GM12865 (cell line): ENCODE data around the gene PTPN2.

Experiments
- DNase-seq: peaks from one replicate; pipeline ENCODE4 v3.0.0; 2010; ENCODE audit warnings: low read depth
- H3K4me3 ChIP-seq: 2 replicates; pipeline ENCODE4 v1.5.1; 2011; ENCODE audit warnings: mild to moderate bottlenecking, low read depth, low read length, control low read depth
- TF ChIP-seq, protein P1 (sequence below): IDR thresholded peaks from 2 replicates; pipeline ENCODE4 v1.5.1; 2011; ENCODE audit warnings: low read length, control low read depth, low read depth, inconsistent platforms; ENCODE audit not compliant: insufficient read depth; ENCODE audit errors: missing control alignments

PTPN2 gene

DNA sequence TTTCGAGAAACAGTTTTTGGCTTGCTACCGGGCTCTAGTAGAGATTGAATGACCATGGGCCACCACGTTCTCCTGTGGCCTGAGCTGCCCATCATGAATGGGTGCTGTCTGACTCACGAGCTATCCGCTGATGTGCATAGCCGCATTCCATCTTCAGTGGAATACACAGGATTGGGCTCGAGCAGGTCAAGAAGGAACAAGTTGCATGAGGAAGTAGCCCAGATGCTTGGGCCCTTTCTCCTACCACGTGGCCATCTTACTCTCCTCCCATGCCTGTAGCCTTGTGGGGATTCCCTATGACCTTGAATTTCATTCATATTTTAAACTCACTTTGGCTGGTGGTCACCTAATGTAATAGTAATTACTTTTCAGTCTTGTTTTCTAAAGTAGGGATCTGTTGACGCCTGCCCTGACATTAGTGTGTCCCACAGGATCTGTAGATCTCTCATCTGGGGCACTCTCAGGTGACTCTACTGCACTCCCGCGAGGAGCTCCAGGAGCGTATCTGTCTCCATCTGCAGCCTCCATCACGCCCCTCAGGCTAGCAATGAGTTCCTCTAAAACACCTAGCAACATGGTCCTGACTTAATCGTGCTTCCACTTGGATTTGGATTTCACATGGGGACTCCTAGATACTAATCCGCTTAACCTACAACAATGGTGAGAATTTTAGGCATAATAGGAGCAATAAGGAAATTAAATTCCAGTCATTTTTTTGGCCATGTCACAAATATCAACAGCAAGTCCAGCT, 113.4 kb downstream of the PTPN2 start:
- H3K4me3 ChIP-seq: no peak overlapping the region
- DNase-seq: no peak
- TF ChIP-seq, protein P1, sequence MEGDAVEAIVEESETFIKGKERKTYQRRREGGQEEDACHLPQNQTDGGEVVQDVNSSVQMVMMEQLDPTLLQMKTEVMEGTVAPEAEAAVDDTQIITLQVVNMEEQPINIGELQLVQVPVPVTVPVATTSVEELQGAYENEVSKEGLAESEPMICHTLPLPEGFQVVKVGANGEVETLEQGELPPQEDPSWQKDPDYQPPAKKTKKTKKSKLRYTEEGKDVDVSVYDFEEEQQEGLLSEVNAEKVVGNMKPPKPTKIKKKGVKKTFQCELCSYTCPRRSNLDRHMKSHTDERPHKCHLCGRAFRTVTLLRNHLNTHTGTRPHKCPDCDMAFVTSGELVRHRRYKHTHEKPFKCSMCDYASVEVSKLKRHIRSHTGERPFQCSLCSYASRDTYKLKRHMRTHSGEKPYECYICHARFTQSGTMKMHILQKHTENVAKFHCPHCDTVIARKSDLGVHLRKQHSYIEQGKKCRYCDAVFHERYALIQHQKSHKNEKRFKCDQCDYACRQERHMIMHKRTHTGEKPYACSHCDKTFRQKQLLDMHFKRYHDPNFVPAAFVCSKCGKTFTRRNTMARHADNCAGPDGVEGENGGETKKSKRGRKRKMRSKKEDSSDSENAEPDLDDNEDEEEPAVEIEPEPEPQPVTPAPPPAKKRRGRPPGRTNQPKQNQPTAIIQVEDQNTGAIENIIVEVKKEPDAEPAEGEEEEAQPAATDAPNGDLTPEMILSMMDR: no peak

DNA sequence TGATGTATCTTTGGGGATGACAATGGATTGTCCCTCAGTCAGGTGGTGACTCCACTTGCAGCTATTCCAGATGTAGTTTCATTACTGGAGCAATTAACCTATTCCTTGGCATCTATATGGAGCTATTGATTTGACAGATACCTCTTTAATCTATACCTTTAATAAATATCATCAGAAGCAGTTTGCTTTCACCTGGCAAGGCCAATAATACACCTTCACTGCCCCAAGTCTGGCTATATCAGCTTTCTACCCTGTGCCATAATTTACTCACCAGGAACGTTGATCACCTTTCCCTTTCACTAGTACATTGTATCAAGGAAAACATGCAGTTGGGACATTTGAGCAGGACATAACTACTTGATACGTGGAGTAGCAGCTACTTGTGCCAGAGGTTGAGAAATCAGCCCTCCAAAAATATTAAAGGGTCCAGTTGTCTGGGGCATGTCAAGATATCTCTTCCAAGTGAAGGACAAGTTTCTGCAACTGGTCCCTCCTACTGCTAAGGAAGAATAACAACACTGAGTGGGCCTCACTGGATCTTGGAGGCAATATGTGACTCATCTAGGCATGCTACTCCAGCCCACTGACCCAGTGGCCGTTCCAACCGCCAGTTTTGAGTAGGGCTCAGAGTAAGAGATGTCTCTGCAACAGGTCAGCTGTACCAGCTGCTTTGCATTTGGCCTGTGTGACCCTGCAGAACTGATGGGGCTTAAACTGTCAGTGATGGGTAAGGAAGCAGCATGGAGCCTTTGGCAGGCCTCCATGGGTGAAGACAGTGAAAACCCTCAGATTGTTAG, 114.2 kb downstream of the PTPN2 start:
- no peak overlapping the region for H3K4me3 ChIP-seq
- DNase-seq: no peak
- TF ChIP-seq, protein P1: no peak

DNA sequence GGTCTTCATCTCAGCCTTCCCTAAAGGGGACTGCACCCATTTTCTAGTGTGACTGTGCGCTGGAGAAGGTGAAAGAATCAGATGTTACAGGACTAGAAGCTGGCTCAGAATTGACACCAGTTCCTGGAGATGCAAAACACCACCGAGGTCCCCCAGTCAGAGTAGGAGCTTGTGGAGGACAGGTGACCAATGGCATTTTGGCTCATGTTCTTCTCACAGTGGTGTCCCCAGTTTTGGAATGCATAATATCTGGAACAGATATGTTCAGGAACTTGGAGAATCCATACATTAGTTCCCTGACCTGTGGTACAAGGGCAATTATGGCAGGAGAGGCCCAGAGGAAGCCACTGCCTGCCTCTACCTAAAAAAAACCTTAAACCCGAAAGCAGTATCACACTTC, 114.9 kb downstream of the PTPN2 start:
- DNase-seq: no peak
- H3K4me3 ChIP-seq: no peak overlapping the region
- TF ChIP-seq, protein P1: no peak

DNA sequence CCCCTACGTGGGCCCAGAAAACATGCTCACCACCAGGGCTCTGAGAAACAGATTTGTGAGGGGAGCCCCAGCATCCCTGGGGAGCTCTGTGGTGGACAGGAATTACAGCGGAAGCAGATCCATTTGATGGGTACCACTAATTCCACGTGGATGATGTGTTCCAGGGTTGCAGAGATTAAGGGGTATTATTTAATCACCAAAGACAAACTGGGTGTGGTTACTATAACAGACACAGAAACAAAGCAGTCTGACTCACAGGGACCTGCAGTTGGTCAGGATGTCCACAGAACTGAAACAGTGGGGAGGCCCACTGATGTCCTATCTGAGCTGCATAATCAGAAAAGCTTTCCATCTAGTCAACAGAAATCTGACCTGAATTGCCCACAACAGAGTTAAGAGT, 115.4 kb downstream of the PTPN2 start:
- DNase-seq: no peak
- H3K4me3 ChIP-seq: no peak overlapping the region
- TF ChIP-seq, protein P1: no peak

DNA sequence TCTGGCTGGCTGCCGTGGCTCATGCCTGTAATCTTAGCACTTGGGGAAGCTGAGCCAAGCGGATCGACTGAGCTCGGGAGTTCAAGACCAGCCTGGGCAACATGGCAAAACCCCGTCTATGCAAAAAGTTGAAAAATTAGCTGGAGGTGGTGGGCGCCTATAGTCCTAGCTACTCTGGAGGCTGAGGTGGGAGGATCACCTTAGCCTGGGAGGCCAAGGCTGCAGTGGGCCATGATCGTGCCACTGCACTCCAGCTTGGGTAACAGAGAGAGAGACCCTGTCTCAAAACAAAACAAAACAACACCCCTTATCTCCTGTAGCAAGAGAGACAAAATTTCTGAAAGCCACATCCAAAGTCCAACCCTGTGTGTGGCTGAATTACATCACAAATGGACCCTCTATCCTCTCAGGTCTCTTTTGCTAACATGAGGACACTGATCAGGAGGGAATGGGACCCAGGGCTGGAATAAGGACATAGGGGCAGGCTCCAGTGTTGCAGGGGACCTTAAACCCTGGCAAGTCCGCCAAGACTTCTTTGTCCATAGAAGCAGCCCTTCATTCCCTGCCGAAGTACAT, 116.4 kb downstream of the PTPN2 start:
- H3K4me3 ChIP-seq: no peak overlapping the region

DNA sequence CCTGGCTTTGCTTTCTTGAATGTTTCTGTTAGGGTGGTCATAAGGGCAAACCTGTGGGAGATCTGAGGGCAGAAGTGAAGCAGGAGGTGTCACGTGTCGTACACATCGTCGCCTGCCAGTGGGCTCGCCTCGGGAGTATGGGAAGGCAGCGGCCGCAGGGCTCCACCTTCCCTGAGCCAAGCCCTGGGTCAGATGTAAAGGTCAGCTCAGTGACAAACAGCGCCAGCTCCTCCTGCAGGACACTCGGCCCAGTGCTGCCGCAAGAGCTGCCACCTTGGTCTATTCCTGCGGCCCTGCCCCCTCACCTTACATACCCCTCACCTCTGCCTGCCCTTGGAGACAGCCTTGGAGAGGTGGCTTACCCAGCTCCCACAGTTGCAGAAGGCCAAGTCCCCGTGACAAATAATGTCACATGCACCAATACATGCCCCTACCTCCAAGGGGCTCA, 117.0 kb downstream of the PTPN2 start:
- TF ChIP-seq, protein P1: no peak
- no peak overlapping the region for H3K4me3 ChIP-seq
- DNase-seq: no peak

More for the DNA sequence above, 116.4 kb downstream of the PTPN2 start:
- no peak for DNase-seq
- TF ChIP-seq, protein P1: no peak
